ENCODE data around the gene FTCDNL1. TPM values are rescaled to one million over a fixed set of nuclear protein-coding genes. Genes with fewer than 3 reads are reported as not detected.
A peak's percentile ranks its signal among the peaks of the same experiment; 100 is the strongest.

The FTCDNL1 gene
- total and polyA plus RNA-seq, 2 of the 13 experiments (the other 11 are each of a cell fraction or from before 2014, with no cell fraction given) = 0.98 to 1.4 TPM

- TF ChIP-seq SOX6 (IDR thresholded peaks at IDR 0.05) = no peak
- peak; percentile 31; the same call in 1 of the 2 replicates for TF ChIP-seq SOX6 (CRISPR knock-in tag; IDR thresholded peaks at IDR 0.05)
- TF ChIP-seq ZNF512 (CRISPR knock-in tag; IDR thresholded peaks at IDR 0.05) = no peak
- TF ChIP-seq ZNF614 (CRISPR knock-in tag; IDR thresholded peaks at IDR 0.05; ENCODE audit: borderline replicate concordance) = 0 out of 2 replicates have a peak, but pooled peaks have one; percentile 32
- TF ChIP-seq SALL1 (CRISPR knock-in tag; IDR thresholded peaks at IDR 0.05) = peak; percentile 63
- TF ChIP-seq BRCA1 (CRISPR knock-in tag; IDR thresholded peaks at IDR 0.05) = no peak
- peak; percentile 43 for TF ChIP-seq TEAD3 (CRISPR knock-in tag; optimal IDR thresholded peaks at IDR 0.05; ENCODE audit: borderline replicate concordance)
- TF ChIP-seq KDM3A (CRISPR knock-in tag; IDR thresholded peaks at IDR 0.05; ENCODE audit: low read depth) = 0 out of 2 replicates have a peak, but pooled peaks have one; percentile 10
- TF ChIP-seq, protein P1, sequence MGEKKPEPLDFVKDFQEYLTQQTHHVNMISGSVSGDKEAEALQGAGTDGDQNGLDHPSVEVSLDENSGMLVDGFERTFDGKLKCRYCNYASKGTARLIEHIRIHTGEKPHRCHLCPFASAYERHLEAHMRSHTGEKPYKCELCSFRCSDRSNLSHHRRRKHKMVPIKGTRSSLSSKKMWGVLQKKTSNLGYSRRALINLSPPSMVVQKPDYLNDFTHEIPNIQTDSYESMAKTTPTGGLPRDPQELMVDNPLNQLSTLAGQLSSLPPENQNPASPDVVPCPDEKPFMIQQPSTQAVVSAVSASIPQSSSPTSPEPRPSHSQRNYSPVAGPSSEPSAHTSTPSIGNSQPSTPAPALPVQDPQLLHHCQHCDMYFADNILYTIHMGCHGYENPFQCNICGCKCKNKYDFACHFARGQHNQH (CRISPR knock-in tag; IDR thresholded peaks at IDR 0.05) = 0 out of 2 replicates have a peak, but pooled peaks have one; percentile 22
- TF ChIP-seq ZFY (CRISPR knock-in tag; IDR thresholded peaks at IDR 0.05) = peak; percentile 58
- TF ChIP-seq, protein P2, sequence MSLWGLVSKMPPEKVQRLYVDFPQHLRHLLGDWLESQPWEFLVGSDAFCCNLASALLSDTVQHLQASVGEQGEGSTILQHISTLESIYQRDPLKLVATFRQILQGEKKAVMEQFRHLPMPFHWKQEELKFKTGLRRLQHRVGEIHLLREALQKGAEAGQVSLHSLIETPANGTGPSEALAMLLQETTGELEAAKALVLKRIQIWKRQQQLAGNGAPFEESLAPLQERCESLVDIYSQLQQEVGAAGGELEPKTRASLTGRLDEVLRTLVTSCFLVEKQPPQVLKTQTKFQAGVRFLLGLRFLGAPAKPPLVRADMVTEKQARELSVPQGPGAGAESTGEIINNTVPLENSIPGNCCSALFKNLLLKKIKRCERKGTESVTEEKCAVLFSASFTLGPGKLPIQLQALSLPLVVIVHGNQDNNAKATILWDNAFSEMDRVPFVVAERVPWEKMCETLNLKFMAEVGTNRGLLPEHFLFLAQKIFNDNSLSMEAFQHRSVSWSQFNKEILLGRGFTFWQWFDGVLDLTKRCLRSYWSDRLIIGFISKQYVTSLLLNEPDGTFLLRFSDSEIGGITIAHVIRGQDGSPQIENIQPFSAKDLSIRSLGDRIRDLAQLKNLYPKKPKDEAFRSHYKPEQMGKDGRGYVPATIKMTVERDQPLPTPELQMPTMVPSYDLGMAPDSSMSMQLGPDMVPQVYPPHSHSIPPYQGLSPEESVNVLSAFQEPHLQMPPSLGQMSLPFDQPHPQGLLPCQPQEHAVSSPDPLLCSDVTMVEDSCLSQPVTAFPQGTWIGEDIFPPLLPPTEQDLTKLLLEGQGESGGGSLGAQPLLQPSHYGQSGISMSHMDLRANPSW (CRISPR knock-in tag; IDR thresholded peaks at IDR 0.05; ENCODE audit: borderline replicate concordance) = peak; percentile 45; the same call in 1 of the 2 replicates
- TF ChIP-seq, protein P3, sequence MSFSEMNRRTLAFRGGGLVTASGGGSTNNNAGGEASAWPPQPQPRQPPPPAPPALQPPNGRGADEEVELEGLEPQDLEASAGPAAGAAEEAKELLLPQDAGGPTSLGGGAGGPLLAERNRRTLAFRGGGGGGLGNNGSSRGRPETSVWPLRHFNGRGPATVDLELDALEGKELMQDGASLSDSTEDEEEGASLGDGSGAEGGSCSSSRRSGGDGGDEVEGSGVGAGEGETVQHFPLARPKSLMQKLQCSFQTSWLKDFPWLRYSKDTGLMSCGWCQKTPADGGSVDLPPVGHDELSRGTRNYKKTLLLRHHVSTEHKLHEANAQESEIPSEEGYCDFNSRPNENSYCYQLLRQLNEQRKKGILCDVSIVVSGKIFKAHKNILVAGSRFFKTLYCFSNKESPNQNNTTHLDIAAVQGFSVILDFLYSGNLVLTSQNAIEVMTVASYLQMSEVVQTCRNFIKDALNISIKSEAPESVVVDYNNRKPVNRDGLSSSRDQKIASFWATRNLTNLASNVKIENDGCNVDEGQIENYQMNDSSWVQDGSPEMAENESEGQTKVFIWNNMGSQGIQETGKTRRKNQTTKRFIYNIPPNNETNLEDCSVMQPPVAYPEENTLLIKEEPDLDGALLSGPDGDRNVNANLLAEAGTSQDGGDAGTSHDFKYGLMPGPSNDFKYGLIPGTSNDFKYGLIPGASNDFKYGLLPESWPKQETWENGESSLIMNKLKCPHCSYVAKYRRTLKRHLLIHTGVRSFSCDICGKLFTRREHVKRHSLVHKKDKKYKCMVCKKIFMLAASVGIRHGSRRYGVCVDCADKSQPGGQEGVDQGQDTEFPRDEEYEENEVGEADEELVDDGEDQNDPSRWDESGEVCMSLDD (CRISPR knock-in tag; IDR thresholded peaks at IDR 0.05; ENCODE audit: borderline replicate concordance) = 0 out of 2 replicates have a peak, but pooled peaks have one; percentile 49
- TF ChIP-seq, protein P4, sequence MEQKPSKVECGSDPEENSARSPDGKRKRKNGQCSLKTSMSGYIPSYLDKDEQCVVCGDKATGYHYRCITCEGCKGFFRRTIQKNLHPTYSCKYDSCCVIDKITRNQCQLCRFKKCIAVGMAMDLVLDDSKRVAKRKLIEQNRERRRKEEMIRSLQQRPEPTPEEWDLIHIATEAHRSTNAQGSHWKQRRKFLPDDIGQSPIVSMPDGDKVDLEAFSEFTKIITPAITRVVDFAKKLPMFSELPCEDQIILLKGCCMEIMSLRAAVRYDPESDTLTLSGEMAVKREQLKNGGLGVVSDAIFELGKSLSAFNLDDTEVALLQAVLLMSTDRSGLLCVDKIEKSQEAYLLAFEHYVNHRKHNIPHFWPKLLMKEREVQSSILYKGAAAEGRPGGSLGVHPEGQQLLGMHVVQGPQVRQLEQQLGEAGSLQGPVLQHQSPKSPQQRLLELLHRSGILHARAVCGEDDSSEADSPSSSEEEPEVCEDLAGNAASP (CRISPR knock-in tag; IDR thresholded peaks at IDR 0.05; ENCODE audit: borderline replicate concordance) = 0 out of 2 replicates have a peak, but pooled peaks have one; percentile 23
- TF ChIP-seq, protein P5, sequence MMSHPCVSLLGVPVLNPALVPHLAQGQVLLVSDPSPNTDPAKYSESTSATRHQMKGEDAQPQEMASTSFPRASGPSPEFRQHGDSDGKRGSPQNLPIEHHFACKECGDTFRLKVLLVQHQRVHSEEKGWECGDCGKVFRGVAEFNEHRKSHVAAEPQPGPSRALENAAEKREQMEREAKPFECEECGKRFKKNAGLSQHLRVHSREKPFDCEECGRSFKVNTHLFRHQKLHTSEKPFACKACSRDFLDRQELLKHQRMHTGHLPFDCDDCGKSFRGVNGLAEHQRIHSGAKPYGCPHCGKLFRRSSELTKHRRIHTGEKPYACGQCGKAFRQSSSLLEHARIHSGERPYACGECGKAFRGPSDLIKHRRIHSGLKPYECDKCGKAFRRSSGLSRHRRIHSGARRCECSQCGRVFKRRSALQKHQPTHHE (CRISPR knock-in tag; IDR thresholded peaks at IDR 0.05; ENCODE audit: borderline replicate concordance) = 0 out of 2 replicates have a peak, but pooled peaks have one; percentile 54
- no peak for TF ChIP-seq GLI4 (CRISPR knock-in tag; IDR thresholded peaks at IDR 0.05; ENCODE audit: borderline replicate concordance)
- TF ChIP-seq PRPF4 (IDR thresholded peaks at IDR 0.05; ENCODE audit: low read depth, low read length, poor library complexity, severe bottlenecking) = peak; percentile 49
Measured at GRCh38 chr2:199739413-199740110, 111.4 kb downstream of the FTCDNL1 start (continued).
